GM12872 (cell line): ENCODE data around the gene LPIN1.

ENCODE experiments used
- TF ChIP-seq, protein P1 (sequence below): IDR thresholded peaks from 3 replicates; pipeline ENCODE4 v1.5.1; 2011; ENCODE audit warnings: low read depth, mild to moderate bottlenecking, low read length, moderate library complexity; ENCODE audit not compliant: insufficient read depth

LPIN1 gene, protein sequence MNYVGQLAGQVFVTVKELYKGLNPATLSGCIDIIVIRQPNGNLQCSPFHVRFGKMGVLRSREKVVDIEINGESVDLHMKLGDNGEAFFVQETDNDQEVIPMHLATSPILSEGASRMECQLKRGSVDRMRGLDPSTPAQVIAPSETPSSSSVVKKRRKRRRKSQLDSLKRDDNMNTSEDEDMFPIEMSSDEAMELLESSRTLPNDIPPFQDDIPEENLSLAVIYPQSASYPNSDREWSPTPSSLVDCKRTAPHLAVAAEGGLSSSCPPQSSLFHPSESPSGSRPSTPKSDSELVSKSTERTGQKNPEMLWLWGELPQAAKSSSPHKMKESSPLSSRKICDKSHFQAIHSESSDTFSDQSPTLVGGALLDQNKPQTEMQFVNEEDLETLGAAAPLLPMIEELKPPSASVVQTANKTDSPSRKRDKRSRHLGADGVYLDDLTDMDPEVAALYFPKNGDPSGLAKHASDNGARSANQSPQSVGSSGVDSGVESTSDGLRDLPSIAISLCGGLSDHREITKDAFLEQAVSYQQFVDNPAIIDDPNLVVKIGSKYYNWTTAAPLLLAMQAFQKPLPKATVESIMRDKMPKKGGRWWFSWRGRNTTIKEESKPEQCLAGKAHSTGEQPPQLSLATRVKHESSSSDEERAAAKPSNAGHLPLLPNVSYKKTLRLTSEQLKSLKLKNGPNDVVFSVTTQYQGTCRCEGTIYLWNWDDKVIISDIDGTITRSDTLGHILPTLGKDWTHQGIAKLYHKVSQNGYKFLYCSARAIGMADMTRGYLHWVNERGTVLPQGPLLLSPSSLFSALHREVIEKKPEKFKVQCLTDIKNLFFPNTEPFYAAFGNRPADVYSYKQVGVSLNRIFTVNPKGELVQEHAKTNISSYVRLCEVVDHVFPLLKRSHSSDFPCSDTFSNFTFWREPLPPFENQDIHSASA

DNA sequence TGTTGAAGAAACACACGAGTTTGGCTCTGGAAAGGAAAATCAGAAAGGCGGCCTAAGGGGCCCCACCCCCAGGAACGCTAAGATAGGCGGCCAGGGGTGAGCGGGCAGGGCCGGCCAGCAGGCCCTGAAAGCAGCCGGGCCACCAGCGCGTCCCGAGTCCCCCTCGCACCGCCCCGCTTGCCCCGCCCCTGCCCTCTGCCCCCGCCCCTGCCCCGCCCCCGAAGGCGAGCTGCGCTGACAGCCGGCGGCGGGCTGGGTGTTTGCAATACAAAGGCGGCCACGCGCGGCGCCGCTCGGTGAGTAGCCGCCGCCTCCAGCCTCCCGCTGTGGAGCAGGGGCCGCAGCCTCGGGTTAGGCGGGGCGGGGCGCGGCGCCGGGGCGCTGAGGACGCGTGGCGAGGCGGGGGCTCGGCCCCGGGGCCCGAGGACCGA lies at the start of gene LPIN1:
LPIN1 (plus strand) TSS at position 257 of the 431 bp plus-strand sequence. CDS start 18,910 bp downstream, outside the sequence.
- TF ChIP-seq, protein P1, sequence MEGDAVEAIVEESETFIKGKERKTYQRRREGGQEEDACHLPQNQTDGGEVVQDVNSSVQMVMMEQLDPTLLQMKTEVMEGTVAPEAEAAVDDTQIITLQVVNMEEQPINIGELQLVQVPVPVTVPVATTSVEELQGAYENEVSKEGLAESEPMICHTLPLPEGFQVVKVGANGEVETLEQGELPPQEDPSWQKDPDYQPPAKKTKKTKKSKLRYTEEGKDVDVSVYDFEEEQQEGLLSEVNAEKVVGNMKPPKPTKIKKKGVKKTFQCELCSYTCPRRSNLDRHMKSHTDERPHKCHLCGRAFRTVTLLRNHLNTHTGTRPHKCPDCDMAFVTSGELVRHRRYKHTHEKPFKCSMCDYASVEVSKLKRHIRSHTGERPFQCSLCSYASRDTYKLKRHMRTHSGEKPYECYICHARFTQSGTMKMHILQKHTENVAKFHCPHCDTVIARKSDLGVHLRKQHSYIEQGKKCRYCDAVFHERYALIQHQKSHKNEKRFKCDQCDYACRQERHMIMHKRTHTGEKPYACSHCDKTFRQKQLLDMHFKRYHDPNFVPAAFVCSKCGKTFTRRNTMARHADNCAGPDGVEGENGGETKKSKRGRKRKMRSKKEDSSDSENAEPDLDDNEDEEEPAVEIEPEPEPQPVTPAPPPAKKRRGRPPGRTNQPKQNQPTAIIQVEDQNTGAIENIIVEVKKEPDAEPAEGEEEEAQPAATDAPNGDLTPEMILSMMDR: peak; percentile 6; the same call in 1 of the 3 replicates

DNA sequence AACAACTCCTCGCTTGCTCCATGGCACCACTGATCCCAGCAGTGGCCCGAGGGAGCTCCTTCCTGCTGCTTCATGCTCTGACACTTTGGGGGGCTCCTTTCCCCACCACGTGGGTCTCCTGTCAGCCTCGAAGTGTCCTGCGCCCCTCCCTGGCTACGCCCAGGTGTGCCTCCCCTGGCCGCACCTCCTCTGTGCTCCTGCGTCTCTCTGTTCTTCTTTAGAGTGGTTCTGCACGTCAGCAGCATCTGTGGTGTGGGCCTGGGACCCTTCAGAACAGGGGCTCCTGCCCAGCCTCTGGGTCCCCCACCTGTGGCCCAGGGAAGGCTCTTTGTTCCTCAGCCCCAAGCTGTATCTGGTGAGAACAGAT lies 49.7 kb upstream of the LPIN1 start:
- TF ChIP-seq, protein P1: no peak

DNA sequence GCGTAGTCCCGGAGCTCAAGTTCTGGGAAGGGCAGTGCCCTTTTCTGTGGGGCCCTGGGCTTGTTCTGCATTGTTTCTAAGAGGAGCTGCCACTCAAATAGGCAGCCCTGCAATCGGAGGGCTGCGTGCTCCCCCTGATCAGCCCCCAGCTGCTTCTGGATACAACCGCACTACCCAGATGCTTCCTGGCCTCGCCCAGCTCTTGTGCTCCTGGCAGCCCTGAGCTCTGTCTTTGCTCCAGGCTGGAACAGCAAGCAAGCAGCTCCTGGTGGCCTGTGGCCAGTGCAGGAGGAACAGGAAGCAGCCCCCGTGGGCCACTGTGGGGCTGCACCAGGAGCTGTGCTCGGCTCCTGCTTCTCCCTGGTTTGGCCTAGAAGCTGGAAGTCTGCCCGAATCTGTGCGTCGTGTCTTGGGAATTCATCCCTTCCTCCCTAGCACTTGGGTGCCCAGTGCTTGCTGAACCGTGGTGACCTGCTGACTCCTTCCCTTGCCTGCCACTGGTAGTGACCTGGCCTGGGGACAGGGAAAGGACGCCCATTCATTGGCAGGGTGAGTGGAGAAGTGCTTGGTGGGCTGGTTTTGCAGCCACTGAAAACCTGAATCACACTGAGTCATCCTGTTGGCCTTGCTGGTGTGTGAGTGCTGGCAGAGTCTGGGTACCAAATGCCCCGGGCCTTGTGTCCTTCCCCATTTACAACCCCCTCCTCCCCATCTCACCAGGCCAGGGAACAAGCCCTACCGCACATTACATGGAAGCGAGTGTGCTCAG lies 49.1 kb upstream of the LPIN1 start:
- TF ChIP-seq, protein P1: no peak

DNA sequence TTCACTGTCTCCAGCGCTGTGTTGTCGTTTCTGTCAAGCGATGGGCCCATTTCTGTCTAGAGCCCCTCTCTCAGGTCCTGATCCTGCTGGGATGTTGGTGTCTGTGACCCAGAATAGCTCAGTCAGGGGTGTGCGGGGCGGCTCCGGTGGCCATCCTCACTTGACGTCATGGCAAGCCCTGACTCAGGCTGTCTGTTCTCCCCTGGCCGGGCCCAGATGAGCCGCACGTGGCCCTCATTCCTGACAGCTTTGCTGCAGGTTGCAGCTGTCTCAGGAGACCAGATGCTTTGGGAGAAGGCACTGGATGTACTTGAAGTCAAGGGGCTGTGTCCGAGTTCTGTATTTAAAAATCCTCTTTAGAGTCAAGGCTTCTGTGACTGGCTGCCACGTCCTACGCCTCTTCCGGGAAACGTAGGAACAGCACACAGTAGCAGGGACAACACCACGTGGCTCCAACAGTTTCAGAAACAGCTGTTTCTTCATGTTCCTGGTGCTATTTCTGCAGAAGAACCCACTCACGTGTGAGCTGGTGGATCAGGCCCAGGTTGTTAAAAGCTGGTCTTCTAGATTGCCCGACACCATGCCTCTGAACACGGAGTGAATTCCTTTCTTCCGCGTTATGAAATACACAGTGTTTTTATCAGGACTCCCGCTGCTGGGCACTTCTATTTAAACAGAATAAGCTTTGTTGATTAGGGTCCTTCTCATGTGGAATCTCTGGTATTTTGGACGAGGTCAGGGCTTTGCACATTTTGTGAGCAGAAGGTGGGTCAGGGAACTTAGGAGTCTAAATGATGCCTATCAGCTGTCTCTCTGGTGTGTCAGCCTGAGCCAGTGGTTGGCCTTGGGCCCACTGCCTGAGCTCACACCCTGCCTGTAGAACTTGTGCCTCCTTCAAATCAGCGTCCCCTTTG lies 48.2 kb upstream of the LPIN1 start:
- TF ChIP-seq, protein P1: no peak

DNA sequence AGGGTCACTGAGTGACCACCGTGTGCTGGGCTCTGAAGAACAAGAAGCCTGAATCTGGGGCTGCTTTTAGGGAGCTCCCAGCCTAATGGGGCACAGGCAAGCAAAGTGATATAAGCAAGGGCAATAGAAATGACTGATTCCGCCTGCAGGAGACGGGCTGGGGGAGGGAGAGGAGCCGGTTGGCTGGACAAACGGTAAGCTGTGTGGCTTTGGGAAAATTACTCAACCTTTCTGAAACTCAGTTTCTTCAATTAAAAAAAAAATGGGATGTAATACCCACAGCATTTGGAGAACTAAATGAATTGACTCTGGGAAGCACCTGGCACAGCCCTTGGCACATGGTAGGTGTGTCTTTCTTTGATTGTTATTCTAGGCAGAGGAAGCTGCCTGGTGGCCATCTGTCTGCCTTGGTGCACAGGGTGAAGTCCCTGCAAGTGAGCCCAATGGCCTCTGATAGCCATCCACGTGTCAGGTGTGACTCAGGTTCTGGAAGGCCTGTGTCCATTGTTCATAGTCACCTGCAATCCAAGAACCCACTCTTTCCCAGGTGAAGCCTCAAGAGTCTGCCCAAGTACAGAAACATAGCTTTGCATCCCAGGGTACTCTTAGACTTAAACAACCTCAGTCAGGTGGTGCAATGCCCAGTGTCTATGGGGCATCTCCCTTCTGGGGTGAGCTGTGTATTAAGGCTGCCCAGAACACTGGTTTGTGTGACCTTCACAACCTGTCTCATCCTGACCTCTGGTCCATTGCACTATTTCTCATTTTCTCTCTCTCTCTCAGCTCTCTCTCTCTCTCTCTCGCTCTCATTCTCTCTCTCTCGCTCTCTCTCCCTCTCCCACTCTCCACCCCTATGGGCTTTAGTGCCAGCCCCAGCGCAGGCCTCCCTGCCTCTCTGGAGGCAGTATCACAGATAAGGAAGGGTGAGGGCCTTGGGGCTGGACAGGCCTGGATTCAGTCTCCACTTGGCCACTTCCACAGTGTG lies 46.5 kb upstream of the LPIN1 start:
- TF ChIP-seq, protein P1: no peak

DNA sequence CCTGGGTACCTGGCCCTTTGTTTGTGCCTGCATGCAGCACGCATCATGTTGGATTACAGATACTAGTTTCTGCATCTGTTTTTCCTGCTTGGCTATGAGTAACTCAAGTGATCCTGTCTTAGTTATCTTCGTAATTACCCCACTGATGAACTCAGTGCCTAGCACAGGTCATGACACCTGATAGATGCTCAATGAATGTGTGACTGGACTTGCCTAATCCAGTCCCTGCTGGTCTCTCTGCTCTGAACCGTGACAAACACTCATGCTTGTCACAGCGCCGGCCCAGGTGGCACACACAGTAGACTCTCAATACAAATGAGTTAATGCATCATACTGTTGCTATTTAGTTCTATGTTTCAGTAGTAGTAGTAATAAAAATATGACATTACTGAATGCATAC lies 45.2 kb upstream of the LPIN1 start:
- TF ChIP-seq, protein P1: no peak
